Ishikawa (cell line): Measurements from ENCODE around the gene MCL1.

ENCODE experiments used
- EP300 ChIP-seq: IDR thresholded peaks from 2 replicates; pipeline ENCODE4 v1.6.1; 2012; ENCODE audit warnings: borderline replicate concordance
- FOXM1 ChIP-seq: IDR thresholded peaks from 2 replicates; pipeline ENCODE4 v1.6.1; 2012; ENCODE audit warnings: low read depth, borderline replicate concordance
- TAF1 ChIP-seq: IDR thresholded peaks from 2 replicates; pipeline ENCODE4 v1.6.1; 2012; ENCODE audit warnings: low read depth, mild to moderate bottlenecking
- TCF12 ChIP-seq: IDR thresholded peaks from 2 replicates; pipeline ENCODE4 v1.6.1; 2012; ENCODE audit warnings: low read depth
- YY1 ChIP-seq: IDR thresholded peaks from 2 replicates; pipeline ENCODE4 v1.6.1; 2012; ENCODE audit warnings: low read depth
- TF ChIP-seq, protein P1 (sequence below): IDR thresholded peaks from 2 replicates; pipeline ENCODE4 v1.6.1; 2012; ENCODE audit warnings: low read depth, mild to moderate bottlenecking

DNA sequence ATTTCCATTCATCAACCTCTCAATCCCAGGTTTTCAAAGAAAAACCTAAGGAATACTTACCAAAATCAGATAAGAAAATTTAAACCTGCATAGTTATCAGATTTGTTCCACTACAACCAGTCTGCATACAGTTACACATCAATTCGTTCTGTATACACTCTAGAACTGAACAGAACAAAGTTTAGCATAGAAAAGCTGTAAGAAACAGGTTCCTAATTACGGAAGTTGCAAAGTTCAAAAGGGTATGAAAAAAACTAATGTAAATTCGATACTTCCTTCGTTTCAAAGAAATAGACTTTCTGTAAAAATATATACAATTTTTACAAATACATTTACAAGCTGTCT is 3.1 kb downstream of the MCL1 start:
- TF ChIP-seq EP300 = no peak
- no peak for TF ChIP-seq YY1
- no peak for TF ChIP-seq FOXM1
- TF ChIP-seq, protein P1, sequence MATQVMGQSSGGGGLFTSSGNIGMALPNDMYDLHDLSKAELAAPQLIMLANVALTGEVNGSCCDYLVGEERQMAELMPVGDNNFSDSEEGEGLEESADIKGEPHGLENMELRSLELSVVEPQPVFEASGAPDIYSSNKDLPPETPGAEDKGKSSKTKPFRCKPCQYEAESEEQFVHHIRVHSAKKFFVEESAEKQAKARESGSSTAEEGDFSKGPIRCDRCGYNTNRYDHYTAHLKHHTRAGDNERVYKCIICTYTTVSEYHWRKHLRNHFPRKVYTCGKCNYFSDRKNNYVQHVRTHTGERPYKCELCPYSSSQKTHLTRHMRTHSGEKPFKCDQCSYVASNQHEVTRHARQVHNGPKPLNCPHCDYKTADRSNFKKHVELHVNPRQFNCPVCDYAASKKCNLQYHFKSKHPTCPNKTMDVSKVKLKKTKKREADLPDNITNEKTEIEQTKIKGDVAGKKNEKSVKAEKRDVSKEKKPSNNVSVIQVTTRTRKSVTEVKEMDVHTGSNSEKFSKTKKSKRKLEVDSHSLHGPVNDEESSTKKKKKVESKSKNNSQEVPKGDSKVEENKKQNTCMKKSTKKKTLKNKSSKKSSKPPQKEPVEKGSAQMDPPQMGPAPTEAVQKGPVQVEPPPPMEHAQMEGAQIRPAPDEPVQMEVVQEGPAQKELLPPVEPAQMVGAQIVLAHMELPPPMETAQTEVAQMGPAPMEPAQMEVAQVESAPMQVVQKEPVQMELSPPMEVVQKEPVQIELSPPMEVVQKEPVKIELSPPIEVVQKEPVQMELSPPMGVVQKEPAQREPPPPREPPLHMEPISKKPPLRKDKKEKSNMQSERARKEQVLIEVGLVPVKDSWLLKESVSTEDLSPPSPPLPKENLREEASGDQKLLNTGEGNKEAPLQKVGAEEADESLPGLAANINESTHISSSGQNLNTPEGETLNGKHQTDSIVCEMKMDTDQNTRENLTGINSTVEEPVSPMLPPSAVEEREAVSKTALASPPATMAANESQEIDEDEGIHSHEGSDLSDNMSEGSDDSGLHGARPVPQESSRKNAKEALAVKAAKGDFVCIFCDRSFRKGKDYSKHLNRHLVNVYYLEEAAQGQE = no peak
- TF ChIP-seq TAF1 = no peak
- no peak for TF ChIP-seq TCF12
